Colon (tissue), 2 donors: ENCODE results near the gene HERPUD1.
"Not testable (repeated sequence)": the region's sequence is repeated elsewhere in the genome, so short reads cannot be mapped to it uniquely, and the experiment has no call there.

ENCODE experiments used
- FAIRE-seq: peaks from 2 replicates; lab custom pipeline; 2012; peaks lifted over from hg19 to GRCh38; lab: Jason Lieb, UNC
- donor health status: control.
- donor health status: control.

Gene HERPUD1

GRCh38 chr16:56961851-56962281, 29.9 kb downstream of the HERPUD1 start, which contains the start of gene CETP:
CETP (plus strand) TSS chr16:56961950; CDS start chr16:56961980, 30 bp downstream.
- FAIRE-seq, result no peak

GRCh38 chr16:56964243-56965148, 32.6 kb downstream of the HERPUD1 start:
- peak; percentile 10 for FAIRE-seq

GRCh38 chr16:56965149-56966092, 33.5 kb downstream of the HERPUD1 start:
- no peak for FAIRE-seq

GRCh38 chr16:56966093-56966475, 34.1 kb downstream of the HERPUD1 start:
- FAIRE-seq, result no peak

GRCh38 chr16:56967733-56968132, 35.8 kb downstream of the HERPUD1 start:
- no peak for FAIRE-seq

- FAIRE-seq, result no peak
Measured at GRCh38 chr16:56969769-56970168, 37.8 kb downstream of the HERPUD1 start.

- no peak for FAIRE-seq
Measured at GRCh38 chr16:56970934-56971767, 39.2 kb downstream of the HERPUD1 start.

GRCh38 chr16:56971768-56972043, 39.8 kb downstream of the HERPUD1 start:
- FAIRE-seq, result no peak

- no peak for FAIRE-seq
Measured at GRCh38 chr16:56972403-56973293, 40.7 kb downstream of the HERPUD1 start.

- no peak for FAIRE-seq
Measured at GRCh38 chr16:56973294-56973689, 41.4 kb downstream of the HERPUD1 start.

- FAIRE-seq, result not testable (repeated sequence)
Measured at GRCh38 chr16:56973899-56974298, 42.0 kb downstream of the HERPUD1 start.

GRCh38 chr16:56974549-56975300, 42.8 kb downstream of the HERPUD1 start:
- no peak for FAIRE-seq

GRCh38 chr16:56975714-56976113, 43.8 kb downstream of the HERPUD1 start:
- FAIRE-seq, result no peak

- no peak for FAIRE-seq
Measured at GRCh38 chr16:56977216-56977615, 45.3 kb downstream of the HERPUD1 start.

- no peak for FAIRE-seq
Measured at GRCh38 chr16:56977823-56978430, 46.0 kb downstream of the HERPUD1 start.

- no peak for FAIRE-seq
Measured at GRCh38 chr16:56980201-56980535, 48.2 kb downstream of the HERPUD1 start.

- FAIRE-seq, result no peak
Measured at GRCh38 chr16:56980792-56981724, 49.1 kb downstream of the HERPUD1 start.

- FAIRE-seq, result no peak
Measured at GRCh38 chr16:56981729-56982271, 49.9 kb downstream of the HERPUD1 start.
